LNCAP (cell line): ENCODE measurements around the gene RNF26.
A peak's percentile ranks its signal among the peaks of the same experiment; 100 is the strongest.

ENCODE experiments used
- CTCF ChIP-seq: fragments of 450-650 bp; IDR thresholded peaks from 2 replicates; pipeline ENCODE4 v1.5.1; 2017; ENCODE audit warnings: mild to moderate bottlenecking

Gene RNF26

GRCh38 chr11:119332111-119332765 lies 2.1 kb upstream of the RNF26 start:
- no peak for TF ChIP-seq CTCF

DNA sequence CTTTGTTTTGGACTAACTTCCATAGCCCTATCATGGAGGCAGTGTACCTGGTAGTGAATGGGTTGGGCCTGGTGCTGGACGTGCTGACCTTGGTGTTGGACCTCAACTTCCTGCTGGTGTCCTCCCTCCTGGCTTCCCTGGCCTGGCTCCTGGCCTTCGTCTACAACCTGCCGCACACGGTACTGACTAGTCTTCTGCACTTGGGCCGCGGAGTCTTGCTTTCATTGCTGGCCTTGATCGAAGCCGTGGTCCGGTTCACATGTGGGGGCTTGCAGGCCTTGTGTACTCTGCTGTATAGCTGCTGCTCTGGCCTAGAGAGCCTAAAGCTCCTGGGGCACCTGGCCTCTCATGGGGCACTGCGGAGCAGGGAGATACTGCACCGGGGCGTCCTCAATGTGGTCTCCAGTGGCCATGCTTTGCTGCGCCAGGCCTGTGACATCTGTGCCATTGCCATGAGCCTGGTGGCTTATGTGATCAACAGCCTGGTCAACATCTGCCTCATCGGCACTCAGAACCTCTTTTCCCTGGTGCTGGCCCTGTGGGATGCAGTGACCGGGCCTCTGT lies 846 bp downstream of the RNF26 start:
- no peak for TF ChIP-seq CTCF

GRCh38 chr11:119335655-119336543 lies 1.6 kb downstream of the RNF26 start:
- TF ChIP-seq CTCF: no peak

DNA sequence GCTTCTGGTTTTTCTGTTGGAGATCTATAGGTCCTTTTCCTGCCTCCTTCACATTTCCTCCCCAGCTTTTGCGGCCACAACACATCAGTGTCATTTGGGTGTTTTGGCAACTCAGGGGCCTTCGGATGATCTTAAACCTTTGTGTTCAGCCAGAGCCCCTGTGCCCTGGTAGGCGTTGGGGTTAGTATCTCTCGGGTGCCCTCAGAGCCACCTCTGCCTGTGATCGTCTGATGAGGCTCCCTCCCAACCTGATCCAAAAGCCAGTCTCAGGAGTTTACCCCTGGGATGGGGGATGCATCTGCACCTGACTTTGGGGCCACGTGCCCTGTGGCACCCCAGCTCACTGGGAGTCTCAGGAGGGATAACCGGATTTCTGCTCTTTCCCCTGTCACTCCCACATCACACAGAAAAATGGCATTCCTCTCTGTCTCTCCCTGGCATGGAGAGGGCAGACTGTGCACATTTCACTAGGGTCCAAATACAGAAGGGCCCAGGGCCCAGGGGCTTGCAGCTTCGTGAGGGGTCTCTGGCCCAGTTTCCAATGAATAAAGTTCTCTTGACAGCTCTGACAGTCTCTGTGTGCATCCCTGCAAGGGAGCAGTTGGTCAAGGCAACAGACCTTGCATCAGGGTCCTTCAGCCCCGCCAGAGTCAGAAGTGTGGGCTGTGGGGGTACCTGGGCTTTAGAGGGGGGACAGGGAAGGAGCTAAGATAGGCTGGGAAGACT lies 2.6 kb downstream of the RNF26 start:
- TF ChIP-seq CTCF: no peak

GRCh38 chr11:119337581-119338317 lies 3.4 kb downstream of the RNF26 start:
- no peak for TF ChIP-seq CTCF

GRCh38 chr11:119338318-119338890 lies 4.1 kb downstream of the RNF26 start:
- peak; percentile 86 for TF ChIP-seq CTCF
